Measurements from ENCODE around the gene C15orf62. TPM values are rescaled to one million over a fixed set of nuclear protein-coding genes. Genes with fewer than 3 reads are reported as not detected.
A peak's percentile ranks its signal among the peaks of the same experiment; 100 is the strongest.

Gene C15orf62
- total RNA-seq, 1 donor from 2014 or later: 0.96 TPM

DNA sequence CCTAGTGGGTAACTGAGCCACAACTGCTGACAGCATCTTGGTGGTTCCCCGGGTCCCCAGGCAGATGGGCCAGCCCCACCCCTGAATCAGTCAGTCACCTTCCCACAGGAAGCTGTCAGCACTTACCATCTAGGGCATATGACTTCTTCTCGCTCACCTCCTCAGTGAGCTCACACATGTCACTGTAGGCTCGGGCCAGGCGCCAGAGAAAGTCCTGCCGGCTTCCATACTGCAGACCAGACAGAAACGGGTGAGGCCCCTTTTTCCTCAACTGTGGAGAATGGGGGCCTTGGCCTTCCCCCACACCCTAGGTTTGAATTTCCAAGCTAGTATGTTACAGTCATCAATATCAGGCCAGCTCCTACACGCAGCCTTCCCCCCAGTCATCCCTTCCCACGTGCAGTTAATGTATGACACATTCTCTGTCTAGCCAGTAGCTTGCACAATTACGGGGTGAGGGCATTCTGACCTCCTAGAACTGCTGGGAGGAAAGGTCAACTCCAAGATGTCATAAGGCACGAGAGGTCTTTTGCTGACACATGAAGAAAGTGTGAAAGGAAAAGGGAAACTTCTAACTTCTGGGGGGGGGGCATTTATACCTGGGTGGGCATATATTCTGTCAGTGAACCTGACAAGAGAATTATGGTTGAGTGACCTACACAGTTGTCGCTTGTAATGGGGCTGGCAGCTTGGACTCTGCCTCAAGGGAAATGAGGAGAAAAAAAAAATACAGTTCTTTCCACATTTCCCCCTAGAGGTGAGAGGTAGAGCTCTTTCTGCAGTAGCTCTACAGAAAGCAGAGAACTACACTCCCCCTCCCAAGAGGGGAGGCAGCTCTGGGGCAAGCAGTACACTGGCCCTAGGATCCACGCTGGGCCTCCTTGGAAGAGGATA lies 25.6 kb upstream of the C15orf62 start:
- peak overlapping the region; percentile 39 for H3K27ac ChIP-seq
- TF ChIP-seq, protein P1, sequence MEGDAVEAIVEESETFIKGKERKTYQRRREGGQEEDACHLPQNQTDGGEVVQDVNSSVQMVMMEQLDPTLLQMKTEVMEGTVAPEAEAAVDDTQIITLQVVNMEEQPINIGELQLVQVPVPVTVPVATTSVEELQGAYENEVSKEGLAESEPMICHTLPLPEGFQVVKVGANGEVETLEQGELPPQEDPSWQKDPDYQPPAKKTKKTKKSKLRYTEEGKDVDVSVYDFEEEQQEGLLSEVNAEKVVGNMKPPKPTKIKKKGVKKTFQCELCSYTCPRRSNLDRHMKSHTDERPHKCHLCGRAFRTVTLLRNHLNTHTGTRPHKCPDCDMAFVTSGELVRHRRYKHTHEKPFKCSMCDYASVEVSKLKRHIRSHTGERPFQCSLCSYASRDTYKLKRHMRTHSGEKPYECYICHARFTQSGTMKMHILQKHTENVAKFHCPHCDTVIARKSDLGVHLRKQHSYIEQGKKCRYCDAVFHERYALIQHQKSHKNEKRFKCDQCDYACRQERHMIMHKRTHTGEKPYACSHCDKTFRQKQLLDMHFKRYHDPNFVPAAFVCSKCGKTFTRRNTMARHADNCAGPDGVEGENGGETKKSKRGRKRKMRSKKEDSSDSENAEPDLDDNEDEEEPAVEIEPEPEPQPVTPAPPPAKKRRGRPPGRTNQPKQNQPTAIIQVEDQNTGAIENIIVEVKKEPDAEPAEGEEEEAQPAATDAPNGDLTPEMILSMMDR (IDR thresholded peaks at IDR 0.05): no peak
- no peaks in the 10 kb centered on the region for H3K27me3 ChIP-seq
- H3K4me1 ChIP-seq: no peaks in the 10 kb centered on the region
- no peaks in the 10 kb centered on the region for H3K9me3 ChIP-seq
- H3K4me3 ChIP-seq: no peak overlapping the region
- peaks cover 66% of the 10 kb centered on the region for H3K36me3 ChIP-seq
- DNase-seq (peak; percentile 66), ATAC-seq (peak; percentile 71)
- intact Hi-C loops (cut with DNase I): no loop called here

DNA sequence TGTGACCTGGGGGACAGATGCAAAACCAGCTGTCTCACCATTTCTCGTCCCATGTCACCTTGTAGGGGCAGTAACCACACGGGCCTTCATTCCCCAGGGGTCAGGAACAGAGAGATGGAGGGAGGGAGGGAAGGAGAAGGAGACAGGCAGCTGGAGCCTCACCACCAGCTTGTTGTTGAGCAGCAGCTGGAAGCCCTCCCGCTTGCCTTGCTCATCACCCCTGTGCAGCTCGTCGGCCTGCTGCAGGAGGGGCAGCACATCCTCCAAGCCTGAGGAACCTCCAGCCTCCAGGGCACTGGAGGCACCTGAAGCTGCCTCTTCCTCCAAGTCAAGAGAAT lies 25.0 kb upstream of the C15orf62 start:
- ATAC-seq (no peak), DNase-seq (no peak)
- Histone ChIP-seq H3K4me3 (no peak overlapping the region), H3K27ac (no peak overlapping the region), H3K9me3 (no peaks in the 10 kb centered on the region), H3K27me3 (no peaks in the 10 kb centered on the region), H3K36me3 (peaks cover 66% of the 10 kb centered on the region), H3K4me1 (no peaks in the 10 kb centered on the region)
- intact Hi-C loops (cut with DNase I): no loop called here
- TF ChIP-seq, protein P1 (IDR thresholded peaks at IDR 0.05): no peak

DNA sequence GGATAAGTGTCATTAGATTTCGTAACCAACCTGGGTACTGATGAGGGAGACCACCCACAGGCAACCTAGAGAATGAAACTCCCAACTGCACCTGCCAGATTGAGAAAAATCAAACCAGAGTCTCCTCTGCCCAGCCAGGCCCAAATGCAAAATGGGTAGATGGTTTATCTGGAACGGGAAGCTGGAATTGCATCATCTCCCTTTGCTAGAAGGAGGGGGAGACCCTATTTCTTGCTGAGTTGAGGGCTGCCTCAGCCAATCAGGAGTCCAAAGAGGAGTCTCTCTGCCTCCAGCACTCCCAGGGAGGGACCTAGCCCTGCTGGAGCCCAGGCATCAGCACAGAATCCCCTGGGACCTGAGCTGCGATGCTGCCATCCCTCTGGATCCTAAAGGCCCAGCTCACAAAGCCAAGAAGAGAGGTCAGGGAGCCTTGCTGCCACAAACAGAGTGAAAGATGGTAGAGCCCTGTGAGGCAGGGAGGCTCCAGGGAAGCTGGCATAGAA lies 22.8 kb upstream of the C15orf62 start:
- Histone ChIP-seq H3K27ac (no peak overlapping the region), H3K4me1 (no peaks in the 10 kb centered on the region), H3K36me3 (peaks cover 69% of the 10 kb centered on the region), H3K4me3 (no peak overlapping the region), H3K27me3 (no peaks in the 10 kb centered on the region), H3K9me3 (no peaks in the 10 kb centered on the region)
- no peak for DNase-seq
- peak; percentile 42 for ATAC-seq
- TF ChIP-seq, protein P1 (IDR thresholded peaks at IDR 0.05): no peak
- intact Hi-C loops (cut with DNase I): no loop called here

DNA sequence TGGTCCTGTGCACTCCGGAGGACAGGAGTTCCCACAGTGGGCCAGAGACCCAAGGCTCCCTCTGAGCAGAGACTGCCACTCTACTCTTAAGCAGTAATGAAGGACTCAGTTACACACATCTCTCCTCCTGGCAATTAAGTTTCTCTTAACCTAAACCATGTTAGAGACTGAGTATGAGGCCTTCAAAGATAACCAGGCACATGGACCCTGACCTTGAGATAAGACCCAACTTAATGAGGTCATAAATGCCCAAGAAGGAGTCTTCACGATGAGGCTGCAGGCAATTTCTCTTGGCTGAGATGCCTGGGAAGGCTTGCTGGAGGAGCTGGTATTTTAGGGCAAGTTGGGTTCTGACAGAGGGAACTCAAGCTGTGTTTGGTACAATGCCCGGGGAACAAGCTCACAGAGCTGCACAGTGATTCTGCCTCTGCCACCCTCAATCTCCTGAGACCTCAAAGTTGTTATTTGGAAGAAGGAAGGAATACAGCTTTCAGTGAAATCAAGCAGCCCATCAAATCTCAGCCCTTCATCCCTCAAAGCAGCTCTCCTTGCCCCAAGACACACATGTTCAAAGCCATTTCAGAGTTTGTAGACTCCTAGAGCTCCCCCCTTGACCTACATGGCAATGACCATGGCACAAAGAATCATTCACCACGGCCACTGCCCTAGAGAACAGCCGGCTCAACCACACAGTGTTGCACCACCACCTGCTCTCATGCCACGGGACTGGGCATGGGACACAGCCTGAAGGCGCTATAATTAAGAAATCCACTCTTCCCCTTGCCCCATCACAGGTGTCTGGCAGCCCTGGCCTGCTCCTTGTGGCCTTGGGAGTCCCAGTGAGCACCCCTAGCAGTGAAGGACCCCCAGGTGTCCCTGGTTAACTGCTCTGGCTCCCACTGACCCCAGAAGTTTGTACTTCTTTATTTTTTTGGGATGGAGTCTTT lies 21.8 kb upstream of the C15orf62 start:
- peak; percentile 76 for ATAC-seq
- Histone ChIP-seq H3K27ac (peak overlapping the region; percentile 42), H3K4me1 (peaks cover 4% of the 10 kb centered on the region), H3K4me3 (no peak overlapping the region), H3K9me3 (no peaks in the 10 kb centered on the region), H3K27me3 (no peaks in the 10 kb centered on the region), H3K36me3 (peaks cover 66% of the 10 kb centered on the region)
- intact Hi-C loops (cut with DNase I): no loop called here
- TF ChIP-seq, protein P1 (IDR thresholded peaks at IDR 0.05): no peak
- DNase-seq: peak; percentile 86

DNA sequence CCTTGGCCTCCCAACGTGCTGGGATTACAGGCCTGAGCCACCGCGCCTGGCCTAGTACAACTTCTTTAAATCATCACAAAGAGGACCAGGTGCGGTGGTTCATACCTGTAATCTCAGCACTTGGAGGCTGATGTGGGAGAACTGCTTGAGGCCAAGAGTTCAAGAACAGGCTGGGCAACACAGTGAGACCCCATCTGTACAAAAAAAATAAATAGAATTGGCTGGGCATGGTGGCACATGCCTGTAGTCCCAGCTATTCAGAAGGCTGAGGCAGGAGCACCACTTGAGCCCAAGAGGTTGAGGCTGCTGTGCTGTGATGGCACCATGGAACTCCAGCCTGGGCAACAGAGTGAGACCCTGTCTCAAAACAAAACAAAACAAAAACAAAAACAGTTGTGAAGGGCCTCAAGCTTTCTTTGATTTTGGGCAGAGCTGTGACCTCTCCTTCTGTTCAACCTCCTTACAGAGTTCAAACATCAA lies 20.6 kb upstream of the C15orf62 start:
- ATAC-seq (no peak), DNase-seq (no peak)
- no peaks in the 10 kb centered on the region for H3K9me3 ChIP-seq
- H3K27ac ChIP-seq: no peak overlapping the region
- intact Hi-C loops (cut with DNase I): no loop called here
- peaks cover 16% of the 10 kb centered on the region for H3K4me1 ChIP-seq
- H3K36me3 ChIP-seq: peaks cover 54% of the 10 kb centered on the region
- TF ChIP-seq, protein P1 (IDR thresholded peaks at IDR 0.05): no peak
- H3K27me3 ChIP-seq: no peaks in the 10 kb centered on the region
- H3K4me3 ChIP-seq: no peak overlapping the region

Data from upper lobe of right lung (tissue), 1 donor.